ENCODE results near the gene SBK2.
"Not testable (repeated sequence)": the region's sequence is repeated elsewhere in the genome, so short reads cannot be mapped to it uniquely, and the experiment has no call there.

SBK2 gene

DNA sequence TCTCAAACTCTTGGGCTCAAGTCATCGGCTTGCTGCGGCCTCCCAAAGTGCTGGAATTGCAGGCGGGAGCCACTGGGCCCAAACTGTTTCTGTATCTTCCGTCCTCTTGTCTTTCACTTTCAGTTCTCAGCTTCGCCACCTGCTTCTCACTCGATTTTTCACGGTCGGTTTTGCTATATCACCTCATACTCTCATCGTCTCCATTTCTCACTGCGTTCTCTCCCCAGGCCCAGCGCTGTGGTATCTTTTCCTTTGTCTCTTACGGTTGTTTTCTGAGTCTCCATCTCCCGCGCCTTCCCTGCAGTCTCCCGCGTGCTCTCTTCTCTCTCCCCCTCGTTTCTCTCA is 33.8 kb downstream of the SBK2 start:
- no peak for DNase-seq (ENCODE audit: extremely low spot score)
- ChIA-PET POLR2A (interaction anchor here (1.0 kb wide), 1 partner anchor 41 kb away, joined by 3 read pairs; the partner anchor contains the start of gene ISOC2), CTCF (interaction anchor here (0.8 to 1.9 kb wide), 2 partner anchors 36 to 62 kb away, joined by 3 to 24 read pairs; no protein-coding TSS in a partner anchor)
- TF ChIP-seq ZNF384 (IDR thresholded peaks at IDR 0.05), result no peak
- TF ChIP-seq, protein P1, sequence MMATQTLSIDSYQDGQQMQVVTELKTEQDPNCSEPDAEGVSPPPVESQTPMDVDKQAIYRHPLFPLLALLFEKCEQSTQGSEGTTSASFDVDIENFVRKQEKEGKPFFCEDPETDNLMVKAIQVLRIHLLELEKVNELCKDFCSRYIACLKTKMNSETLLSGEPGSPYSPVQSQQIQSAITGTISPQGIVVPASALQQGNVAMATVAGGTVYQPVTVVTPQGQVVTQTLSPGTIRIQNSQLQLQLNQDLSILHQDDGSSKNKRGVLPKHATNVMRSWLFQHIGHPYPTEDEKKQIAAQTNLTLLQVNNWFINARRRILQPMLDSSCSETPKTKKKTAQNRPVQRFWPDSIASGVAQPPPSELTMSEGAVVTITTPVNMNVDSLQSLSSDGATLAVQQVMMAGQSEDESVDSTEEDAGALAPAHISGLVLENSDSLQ (IDR thresholded peaks at IDR 0.05), result no peak
- no peak for TF ChIP-seq SUZ12 (IDR thresholded peaks at IDR 0.05)
- no peak for TF ChIP-seq ARNT (IDR thresholded peaks at IDR 0.05)
- no peak for TF ChIP-seq L3MBTL2 (conservative IDR thresholded peaks at IDR 0.05)

DNA sequence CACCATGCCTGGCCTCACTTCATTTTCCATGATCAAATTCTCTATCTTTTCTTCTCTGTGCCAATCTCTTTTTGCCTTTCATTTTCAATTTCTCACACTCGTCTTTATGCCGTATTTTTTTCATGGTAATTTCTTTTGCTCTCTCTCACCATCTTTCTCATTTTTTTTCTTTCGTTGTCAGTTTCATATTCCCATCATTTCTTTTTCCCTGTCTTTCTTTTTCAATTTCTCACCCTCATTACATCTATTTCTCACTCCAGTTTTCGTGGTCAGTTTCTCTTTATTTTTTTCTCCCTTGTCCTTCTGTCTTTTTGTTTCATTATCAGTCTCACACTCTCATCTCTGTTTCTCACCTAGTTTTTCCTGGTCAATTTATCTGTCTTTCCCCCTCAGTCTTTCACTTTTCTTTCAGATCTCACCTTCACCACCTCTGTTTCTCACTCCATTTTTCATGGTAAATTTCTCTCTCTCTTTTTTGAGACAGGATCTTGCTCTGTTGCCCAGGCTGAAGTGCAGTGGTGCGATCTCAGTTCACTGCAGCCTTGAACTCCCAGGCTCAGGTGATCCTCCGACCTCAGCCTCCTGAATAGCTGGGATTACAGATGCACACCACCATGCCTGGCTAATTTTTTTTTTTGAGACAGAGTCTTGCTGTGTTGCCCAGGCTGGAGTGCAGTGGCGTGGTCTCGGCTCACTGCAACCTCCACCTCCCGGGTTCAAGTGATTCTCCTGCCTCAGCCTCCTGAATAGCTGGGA is 34.6 kb downstream of the SBK2 start:
- TF ChIP-seq HDGF (IDR thresholded peaks at IDR 0.05; ENCODE audit: borderline replicate concordance), result no peak
- TF ChIP-seq BHLHE40 (IDR thresholded peaks at IDR 0.05; ENCODE audit: borderline replicate concordance), result no peak
- TF ChIP-seq NFRKB (IDR thresholded peaks at IDR 0.05), result no peak
- no peak for TF ChIP-seq ZNF384 (IDR thresholded peaks at IDR 0.05)
- TF ChIP-seq L3MBTL2 (conservative IDR thresholded peaks at IDR 0.05), result no peak
- TF ChIP-seq ELF4 (IDR thresholded peaks at IDR 0.05), result no peak
- TF ChIP-seq, protein P1 (IDR thresholded peaks at IDR 0.05), result no peak
- TF ChIP-seq LEF1 (IDR thresholded peaks at IDR 0.05; ENCODE audit: borderline replicate concordance), result no peak
- no peak for TF ChIP-seq TARDBP (IDR thresholded peaks at IDR 0.05)
- TF ChIP-seq CTBP1 (IDR thresholded peaks at IDR 0.05; ENCODE audit: borderline replicate concordance), result no peak
- TF ChIP-seq FOXA1 (IDR thresholded peaks at IDR 0.05), result no peak
- TF ChIP-seq SP1 (IDR thresholded peaks at IDR 0.05), result no peak
- no peak for TF ChIP-seq FOXM1 (IDR thresholded peaks at IDR 0.05; ENCODE audit: borderline replicate concordance)
- no peak for TF ChIP-seq ARNT (IDR thresholded peaks at IDR 0.05)
- ChIA-PET POLR2A (interaction anchor here (1.1 to 1.6 kb wide), 2 partner anchors 16 to 26 kb away, joined by 5 to 7 read pairs; partner anchors contain the start of gene ZNF628), CTCF (interaction anchor here (1.6 kb wide), 1 partner anchor 35 kb away, joined by 3 read pairs; no protein-coding TSS in a partner anchor)
- DNase-seq (ENCODE audit: extremely low spot score), result no peak

DNA sequence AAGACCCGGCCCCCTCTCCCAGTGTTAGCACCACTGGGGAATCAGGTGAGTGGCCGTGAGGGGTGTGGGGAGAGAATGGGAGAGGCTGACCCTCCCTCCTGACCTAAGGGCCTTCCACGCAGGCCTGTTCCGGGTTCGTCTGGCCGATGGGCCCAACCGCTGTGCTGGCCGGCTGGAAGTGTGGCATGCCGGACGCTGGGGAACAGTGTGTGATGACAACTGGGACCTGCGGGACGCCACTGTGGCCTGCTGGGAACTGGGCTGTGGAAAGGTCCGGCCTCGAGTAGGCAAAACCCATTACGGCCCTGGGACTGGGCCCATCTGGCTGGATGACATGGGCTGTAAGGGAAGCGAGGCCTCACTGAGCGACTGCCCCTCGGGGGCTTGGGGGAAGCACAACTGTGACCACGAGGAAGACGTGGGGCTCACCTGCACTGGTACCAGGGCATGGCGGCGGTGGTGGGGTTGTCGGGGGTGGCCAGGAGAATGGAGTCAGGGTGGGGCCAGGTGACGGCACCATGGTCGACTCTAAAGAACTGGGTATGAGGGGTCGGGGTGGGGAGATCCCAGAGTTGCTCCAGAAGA is 36.5 kb downstream of the SBK2 start:
- no peak for DNase-seq (ENCODE audit: extremely low spot score)
- TF ChIP-seq CTBP1 (IDR thresholded peaks at IDR 0.05; ENCODE audit: borderline replicate concordance) (no peak), HDGF (IDR thresholded peaks at IDR 0.05; ENCODE audit: borderline replicate concordance) (no peak), SP1 (IDR thresholded peaks at IDR 0.05) (no peak), ELF4 (IDR thresholded peaks at IDR 0.05) (no peak), FOXK2 (IDR thresholded peaks at IDR 0.05) (no peak), TARDBP (IDR thresholded peaks at IDR 0.05) (no peak), BHLHE40 (IDR thresholded peaks at IDR 0.05; ENCODE audit: borderline replicate concordance) (no peak), NFRKB (IDR thresholded peaks at IDR 0.05) (no peak), SUZ12 (IDR thresholded peaks at IDR 0.05) (no peak), FOXA1 (IDR thresholded peaks at IDR 0.05) (no peak)
- TF ChIP-seq, protein P1 (IDR thresholded peaks at IDR 0.05), result no peak
- POLR2A ChIA-PET, result interaction anchor here (1.6 kb wide), 1 partner anchor 24 kb away, joined by 7 read pairs; the partner anchor contains the start of gene ZNF628
- CTCF ChIA-PET, result interaction anchor here (1.3 kb wide), 1 partner anchor 354 kb away, joined by 3 read pairs; no protein-coding TSS in a partner anchor

DNA sequence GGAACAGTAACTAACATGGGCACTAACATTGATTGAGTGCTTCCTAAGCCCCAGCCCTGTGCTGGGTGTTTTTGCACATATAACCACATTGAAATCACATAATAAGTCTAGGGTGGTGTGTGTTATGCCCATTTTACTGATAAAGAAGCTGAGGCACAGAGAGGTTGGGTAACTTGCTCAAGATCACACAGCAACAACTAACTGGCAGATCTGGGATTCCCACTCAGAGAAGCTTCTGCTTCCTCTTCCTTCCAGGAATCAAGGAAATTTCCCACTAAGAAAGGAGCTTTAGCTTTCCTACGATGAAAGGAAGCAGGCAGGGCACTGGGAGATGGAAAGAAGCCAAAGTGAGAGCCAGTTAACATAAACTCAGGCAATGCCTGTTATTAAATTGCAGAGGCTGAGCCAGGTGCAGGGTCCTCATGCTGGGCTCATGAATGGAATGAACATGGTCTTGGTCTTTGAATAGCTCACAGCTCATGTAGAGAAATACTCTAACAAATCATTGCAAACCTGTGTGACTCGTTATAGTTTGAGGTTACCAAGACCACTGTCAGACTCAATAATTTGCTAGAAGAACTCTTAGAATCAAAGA is 38.6 kb downstream of the SBK2 start:
- no peak for TF ChIP-seq L3MBTL2 (conservative IDR thresholded peaks at IDR 0.05)
- TF ChIP-seq FOXA1 (IDR thresholded peaks at IDR 0.05), result no peak
- no peak for TF ChIP-seq HDGF (IDR thresholded peaks at IDR 0.05; ENCODE audit: borderline replicate concordance)
- TF ChIP-seq NFRKB (IDR thresholded peaks at IDR 0.05), result no peak
- no peak for TF ChIP-seq SP1 (IDR thresholded peaks at IDR 0.05)
- no peak for TF ChIP-seq SUZ12 (IDR thresholded peaks at IDR 0.05)
- no peak for TF ChIP-seq TARDBP (IDR thresholded peaks at IDR 0.05)
- no peak for TF ChIP-seq FOXM1 (IDR thresholded peaks at IDR 0.05; ENCODE audit: borderline replicate concordance)
- no peak for TF ChIP-seq ARNT (IDR thresholded peaks at IDR 0.05)
- TF ChIP-seq ELF4 (IDR thresholded peaks at IDR 0.05), result no peak
- POLR2A ChIA-PET, result interaction anchor here (0.7 kb wide), 1 partner anchor 13 kb away, joined by 3 read pairs; the partner anchor contains the start of gene NAT14
- DNase-seq (ENCODE audit: extremely low spot score), result no peak
- CTCF ChIA-PET, result no interaction called here

DNA sequence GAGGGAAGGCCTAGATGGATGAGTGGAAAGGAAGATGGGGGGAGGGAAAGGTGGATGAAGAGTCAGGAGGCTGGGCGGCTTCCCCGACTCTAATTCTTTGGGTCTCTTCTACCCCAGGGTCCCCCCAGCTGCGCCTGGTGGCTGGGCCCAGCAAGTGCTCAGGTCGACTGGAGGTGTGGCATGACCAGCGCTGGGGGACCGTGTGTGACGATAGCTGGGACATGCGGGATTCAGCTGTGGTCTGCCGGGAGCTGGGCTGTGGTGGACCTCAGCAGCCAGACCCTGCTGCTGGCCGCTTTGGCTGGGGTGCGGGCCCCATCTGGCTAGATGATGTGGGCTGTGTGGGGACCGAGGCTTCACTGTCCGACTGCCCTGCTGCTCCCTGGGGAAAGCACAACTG is 39.2 kb downstream of the SBK2 start:
- ChIA-PET CTCF (no interaction called here), POLR2A (no interaction called here)
- TF ChIP-seq ELF4 (IDR thresholded peaks at IDR 0.05) (no peak), FOXM1 (IDR thresholded peaks at IDR 0.05; ENCODE audit: borderline replicate concordance) (no peak), L3MBTL2 (conservative IDR thresholded peaks at IDR 0.05) (no peak), CTBP1 (IDR thresholded peaks at IDR 0.05; ENCODE audit: borderline replicate concordance) (no peak), FOXK2 (IDR thresholded peaks at IDR 0.05) (no peak), HDGF (IDR thresholded peaks at IDR 0.05; ENCODE audit: borderline replicate concordance) (no peak), TARDBP (IDR thresholded peaks at IDR 0.05) (no peak), ARNT (IDR thresholded peaks at IDR 0.05) (no peak)
- TF ChIP-seq, protein P1 (IDR thresholded peaks at IDR 0.05), result no peak
- DNase-seq (ENCODE audit: extremely low spot score), result no peak

DNA sequence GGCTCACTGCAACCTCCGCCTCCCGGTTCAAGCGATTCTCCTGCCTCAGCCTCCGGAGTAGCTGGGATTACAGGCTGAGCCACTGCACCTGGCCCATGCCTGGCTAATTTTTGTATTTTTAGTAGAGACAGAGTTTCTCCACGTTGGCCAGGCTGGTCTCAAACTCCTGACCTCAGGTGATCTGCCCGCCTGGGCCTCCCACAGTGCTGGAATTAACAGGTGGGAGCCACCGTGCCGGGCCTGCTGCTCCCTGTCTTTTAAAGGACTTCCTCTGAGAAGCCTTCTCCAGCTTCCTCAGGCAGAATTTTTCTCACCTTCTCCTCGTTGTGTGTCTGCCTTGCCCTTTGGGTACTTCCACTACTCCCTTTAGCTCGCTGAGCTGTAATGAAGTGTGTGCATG is 40.1 kb downstream of the SBK2 start:
- POLR2A ChIA-PET; DNase-seq (ENCODE audit: extremely low spot score): not testable (repeated sequence)
- CTCF ChIA-PET, result interaction anchor here (0.7 to 1.7 kb wide), 2 partner anchors 29 to 158 kb away, joined by 4 read pairs; no protein-coding TSS in a partner anchor
